NCI-H446 (cell line): ENCODE measurements around the gene ADAMTS14.
"Not testable (repeated sequence)": the region's sequence is repeated elsewhere in the genome, so short reads cannot be mapped to it uniquely, and the experiment has no call there.

ENCODE experiments used
- DNase-seq, 2 experiments: peaks; one replicate each; lab custom pipeline; 2025; lab: John Stamatoyannopoulos, UW

Gene ADAMTS14

DNA sequence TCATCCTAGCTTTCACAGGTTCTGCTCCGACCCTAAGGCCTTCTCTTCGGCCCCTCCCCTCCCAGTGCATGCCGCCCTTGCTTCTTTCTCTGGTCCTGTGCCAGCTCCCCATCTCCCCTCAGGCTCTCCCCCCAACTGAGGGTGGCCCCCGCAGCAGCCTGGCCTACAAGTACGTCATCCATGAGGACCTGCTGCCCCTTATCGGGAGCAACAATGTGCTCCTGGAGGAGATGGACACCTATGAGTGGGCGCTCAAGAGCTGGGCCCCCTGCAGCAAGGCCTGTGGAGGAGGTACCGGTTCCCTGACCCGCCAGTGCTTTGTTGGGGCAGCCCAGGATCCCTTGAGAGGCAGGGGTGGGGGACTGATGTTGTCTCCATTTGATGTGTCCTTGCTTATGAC lies 79.0 kb downstream of the ADAMTS14 start:
- no peak for DNase-seq

GRCh38 chr10:70751991-70752390 lies 79.7 kb downstream of the ADAMTS14 start:
- DNase-seq, result no peak

GRCh38 chr10:70752571-70752970 lies 80.3 kb downstream of the ADAMTS14 start:
- DNase-seq, result no peak

DNA sequence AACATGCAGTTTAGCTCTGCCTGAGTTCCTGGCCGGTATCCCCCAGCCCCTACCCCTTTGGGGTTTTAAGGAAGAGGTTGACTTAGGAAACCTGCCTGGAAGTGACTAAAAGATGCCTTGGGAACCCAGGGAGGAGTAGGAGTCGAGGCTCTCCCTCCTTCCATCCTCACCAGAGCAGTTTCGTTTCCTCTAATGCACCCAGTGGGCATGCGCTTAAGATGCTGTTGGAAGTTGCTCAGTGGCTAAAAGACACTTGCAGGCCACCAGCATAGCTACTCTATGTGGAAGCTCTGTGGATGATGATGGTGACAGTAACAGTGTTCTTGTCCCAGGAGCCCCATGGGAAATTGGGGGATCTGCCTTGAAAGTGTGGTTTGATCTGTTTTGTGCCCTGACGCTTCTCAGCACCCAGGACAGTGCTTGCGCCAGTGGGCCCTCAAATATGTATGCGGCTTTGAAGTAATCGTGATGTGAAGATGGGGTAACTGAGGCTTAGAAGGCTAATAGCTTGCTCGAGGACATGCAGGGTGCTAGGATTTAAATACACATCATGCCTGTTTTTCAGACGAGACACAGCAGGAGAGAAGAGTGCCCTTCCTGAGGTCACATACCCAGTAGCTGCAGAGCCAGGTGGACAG lies 80.8 kb downstream of the ADAMTS14 start:
- DNase-seq, result no peak

DNA sequence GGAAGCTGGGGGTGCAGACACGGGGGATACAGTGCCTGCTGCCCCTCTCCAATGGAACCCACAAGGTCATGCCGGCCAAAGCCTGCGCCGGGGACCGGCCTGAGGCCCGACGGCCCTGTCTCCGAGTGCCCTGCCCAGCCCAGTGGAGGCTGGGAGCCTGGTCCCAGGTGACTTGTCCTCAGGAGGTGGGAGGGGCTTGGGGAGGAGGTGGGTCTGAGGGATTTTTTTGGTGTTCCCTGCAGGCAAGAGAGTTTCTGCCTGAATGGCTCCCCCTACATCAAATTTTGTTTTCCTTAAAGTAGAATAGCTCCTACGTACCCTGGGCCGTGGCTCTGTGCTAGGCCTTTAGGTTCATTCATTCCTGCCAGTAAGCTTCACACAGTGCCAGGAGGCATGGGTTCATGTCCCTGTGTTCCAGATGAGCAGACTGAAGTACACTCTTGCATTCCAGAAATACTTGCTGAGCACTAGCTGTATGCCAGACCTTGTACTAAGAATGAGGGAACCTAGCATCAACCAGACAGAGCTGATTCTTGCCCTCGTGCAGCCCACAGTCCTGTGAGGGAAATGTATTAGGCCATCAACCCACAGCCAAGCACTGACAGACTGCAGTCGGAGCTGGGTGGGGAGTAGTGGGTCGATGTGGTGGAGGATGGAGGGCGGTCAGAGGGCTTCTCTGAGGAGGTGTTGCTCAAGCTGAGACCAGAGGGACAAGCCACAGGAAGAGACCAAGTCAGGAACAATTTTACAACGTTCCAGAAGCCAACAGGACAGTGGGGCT lies 81.7 kb downstream of the ADAMTS14 start:
- no peak for DNase-seq

- no peak for DNase-seq
Observed at GRCh38 chr10:70756700-70757360, 84.5 kb downstream of the ADAMTS14 start.

GRCh38 chr10:70757856-70758255 lies 85.5 kb downstream of the ADAMTS14 start:
- DNase-seq, result no peak

- DNase-seq, result peak; percentile 41 to 63
Observed at GRCh38 chr10:70758757-70759514, 86.6 kb downstream of the ADAMTS14 start.

- no peak for DNase-seq
Observed at GRCh38 chr10:70759781-70760180, 87.5 kb downstream of the ADAMTS14 start.

DNA sequence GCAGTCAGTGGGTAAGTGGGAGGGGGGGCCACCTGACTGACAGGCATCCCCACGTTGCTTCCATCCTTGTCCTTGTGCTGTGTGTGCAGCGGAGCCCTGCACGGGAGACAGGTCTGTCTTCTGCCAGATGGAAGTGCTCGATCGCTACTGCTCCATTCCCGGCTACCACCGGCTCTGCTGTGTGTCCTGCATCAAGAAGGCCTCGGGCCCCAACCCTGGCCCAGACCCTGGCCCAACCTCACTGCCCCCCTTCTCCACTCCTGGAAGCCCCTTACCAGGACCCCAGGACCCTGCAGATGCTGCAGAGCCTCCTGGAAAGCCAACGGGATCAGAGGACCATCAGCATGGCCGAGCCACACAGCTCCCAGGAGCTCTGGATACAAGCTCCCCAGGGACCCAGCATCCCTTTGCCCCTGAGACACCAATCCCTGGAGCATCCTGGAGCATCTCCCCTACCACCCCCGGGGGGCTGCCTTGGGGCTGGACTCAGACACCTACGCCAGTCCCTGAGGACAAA lies 88.0 kb downstream of the ADAMTS14 start:
- DNase-seq, result no peak

DNA sequence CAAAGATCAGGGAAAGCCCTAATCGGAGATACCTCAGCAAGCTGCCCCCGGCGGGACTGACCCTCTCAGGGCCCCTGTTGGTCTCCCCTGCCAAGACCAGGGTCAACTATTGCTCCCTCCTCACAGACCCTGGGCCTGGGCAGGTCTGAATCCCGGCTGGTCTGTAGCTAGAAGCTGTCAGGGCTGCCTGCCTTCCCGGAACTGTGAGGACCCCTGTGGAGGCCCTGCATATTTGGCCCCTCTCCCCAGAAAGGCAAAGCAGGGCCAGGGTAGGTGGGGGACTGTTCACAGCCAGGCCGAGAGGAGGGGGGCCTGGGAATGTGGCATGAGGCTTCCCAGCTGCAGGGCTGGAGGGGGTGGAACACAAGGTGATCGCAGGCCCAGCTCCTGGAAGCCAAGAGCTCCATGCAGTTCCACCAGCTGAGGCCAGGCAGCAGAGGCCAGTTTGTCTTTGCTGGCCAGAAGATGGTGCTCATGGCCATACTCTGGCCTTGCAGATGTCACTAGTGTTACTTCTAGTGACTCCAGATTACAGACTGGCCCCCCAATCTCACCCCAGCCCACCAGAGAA lies 88.8 kb downstream of the ADAMTS14 start:
- no peak for DNase-seq

GRCh38 chr10:70761727-70762350 lies 89.5 kb downstream of the ADAMTS14 start:
- DNase-seq, result no peak

DNA sequence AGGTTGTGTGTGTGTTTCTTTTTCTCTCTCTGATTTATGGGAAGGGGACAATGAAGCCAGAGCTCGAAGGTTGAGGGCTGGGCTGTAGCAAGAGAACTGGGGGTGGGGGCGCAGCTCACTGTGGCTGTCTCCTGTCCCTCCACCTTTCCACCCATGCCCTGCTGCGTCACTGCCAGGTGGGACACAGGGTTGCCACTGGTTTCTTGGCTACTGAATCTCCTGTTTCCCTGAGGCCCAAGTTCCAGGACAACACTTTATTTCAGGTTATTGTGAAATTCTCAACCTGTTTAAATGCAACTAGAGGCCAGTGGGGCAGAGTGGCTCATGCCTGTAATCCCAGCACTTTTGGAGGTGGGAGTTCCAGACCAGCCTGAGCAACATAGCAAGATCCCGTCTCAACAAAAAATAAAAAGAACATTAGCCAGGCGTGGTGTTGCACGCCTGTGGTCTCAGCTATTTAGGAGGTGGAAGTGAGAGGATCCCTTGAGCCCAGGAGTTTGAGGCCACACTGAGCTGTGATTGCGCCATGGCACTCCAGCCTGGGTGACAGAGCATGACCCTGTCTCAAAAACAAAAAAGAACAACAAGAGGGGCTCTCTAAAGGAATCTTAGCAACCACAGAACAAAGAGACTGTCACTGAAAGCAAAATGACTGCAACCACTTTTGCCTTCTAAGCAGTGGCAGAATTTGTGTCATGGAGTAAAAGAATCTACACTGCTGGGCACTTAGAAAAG lies 90.3 kb downstream of the ADAMTS14 start:
- no peak for DNase-seq

- no peak for DNase-seq
Observed at GRCh38 chr10:70763567-70763966, 91.3 kb downstream of the ADAMTS14 start.

- DNase-seq, result no peak
Observed at GRCh38 chr10:70765794-70766594, 93.7 kb downstream of the ADAMTS14 start.

- not testable (repeated sequence) for DNase-seq
Observed at GRCh38 chr10:70768026-70768685, 95.8 kb downstream of the ADAMTS14 start.

DNA sequence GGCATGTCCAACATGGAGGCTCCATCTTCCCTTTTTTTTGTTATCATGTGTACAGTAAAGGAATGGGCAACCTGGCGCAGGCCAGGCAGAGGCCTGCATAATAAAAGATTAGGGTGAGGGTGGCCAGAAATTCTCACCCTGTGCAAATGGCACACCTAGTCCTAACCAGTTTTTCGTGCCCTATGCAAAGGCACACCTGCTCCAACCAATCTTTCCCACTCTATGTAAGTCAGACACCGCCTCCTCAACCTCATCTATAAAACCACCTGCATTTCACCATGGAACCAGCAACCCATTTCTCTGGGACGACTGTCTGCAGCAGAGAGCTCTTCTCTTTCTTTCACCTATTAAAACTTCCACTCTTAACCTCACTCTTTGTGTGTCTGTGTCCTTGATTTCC lies 96.8 kb downstream of the ADAMTS14 start:
- no peak for DNase-seq

- no peak for DNase-seq
Observed at GRCh38 chr10:70770001-70770400, 97.7 kb downstream of the ADAMTS14 start.

- DNase-seq, result not testable (repeated sequence)
Observed at GRCh38 chr10:70770516-70770915, 98.2 kb downstream of the ADAMTS14 start.
